Stimulated activated CD4-positive, alpha-beta T cell treated with anti-CD3 and anti-CD28 coated beads, Interleukin-12 subunit alpha, Interleukin-12 subunit beta, amount 100 ng/mL, for 48 hours (primary cell): Measurements from ENCODE around the gene GABRG3.

ENCODE experiments used
- DNase-seq, 3 donors: peaks; one replicate each; pipeline ENCODE4 v3.0.0-alpha.2; 2020; ENCODE audit warnings: low read depth in 2 of 3, low spot score in 1 of 3

The GABRG3 gene

GRCh38 chr15:26970712-26971210 lies at the start of gene GABRG3:
TSS of gene GABRG3 (plus strand) at chr15:26971181.
- DNase-seq: no peak

GRCh38 chr15:26921433-26921832 lies 49.5 kb upstream of the GABRG3 start:
- DNase-seq: no peak

GRCh38 chr15:26926081-26926480 lies 44.9 kb upstream of the GABRG3 start:
- no peak for DNase-seq

- no peak for DNase-seq
Measured at GRCh38 chr15:26928051-26928450, 42.9 kb upstream of the GABRG3 start.

GRCh38 chr15:26929588-26929987 lies 41.4 kb upstream of the GABRG3 start:
- no peak for DNase-seq

- no peak for DNase-seq
Measured at GRCh38 chr15:26934848-26935247, 36.1 kb upstream of the GABRG3 start.

- no peak for DNase-seq
Measured at GRCh38 chr15:26935322-26935721, 35.7 kb upstream of the GABRG3 start.

- no peak for DNase-seq
Measured at GRCh38 chr15:26936502-26936901, 34.5 kb upstream of the GABRG3 start.

- no peak for DNase-seq
Measured at GRCh38 chr15:26937134-26937533, 33.8 kb upstream of the GABRG3 start.

GRCh38 chr15:26939398-26939797 lies 31.6 kb upstream of the GABRG3 start:
- no peak for DNase-seq

- no peak for DNase-seq
Measured at GRCh38 chr15:26941489-26941888, 29.5 kb upstream of the GABRG3 start.

GRCh38 chr15:26943866-26944265 lies 27.1 kb upstream of the GABRG3 start:
- no peak for DNase-seq

GRCh38 chr15:26945046-26945445 lies 25.9 kb upstream of the GABRG3 start:
- no peak for DNase-seq

- DNase-seq: no peak
Measured at GRCh38 chr15:26950001-26950400, 21.0 kb upstream of the GABRG3 start.

GRCh38 chr15:26954403-26954802 lies 16.6 kb upstream of the GABRG3 start:
- DNase-seq: no peak

GRCh38 chr15:26967719-26968269 lies 3.2 kb upstream of the GABRG3 start:
- no peak for DNase-seq

- DNase-seq: no peak
Measured at GRCh38 chr15:26968806-26969205, 2.2 kb upstream of the GABRG3 start.

- no peak for DNase-seq
Measured at GRCh38 chr15:26971271-26972018, 464 bp downstream of the GABRG3 start.

GRCh38 chr15:26972636-26973035 lies 1.7 kb downstream of the GABRG3 start:
- no peak for DNase-seq

GRCh38 chr15:26974120-26974780 lies 3.3 kb downstream of the GABRG3 start:
- no peak for DNase-seq

- no peak for DNase-seq
Measured at GRCh38 chr15:26981492-26981891, 10.5 kb downstream of the GABRG3 start.

GRCh38 chr15:26983822-26984221 lies 12.8 kb downstream of the GABRG3 start:
- no peak for DNase-seq
